ENCODE measurements around the gene COL5A3. TPM values are rescaled to one million over a fixed set of nuclear protein-coding genes. Genes with fewer than 3 reads are reported as not detected.

Gene COL5A3
- polyA plus RNA-seq, 1 of the 3 experiments (the other 2 are of a cell fraction) = under 0.01 TPM

DNA sequence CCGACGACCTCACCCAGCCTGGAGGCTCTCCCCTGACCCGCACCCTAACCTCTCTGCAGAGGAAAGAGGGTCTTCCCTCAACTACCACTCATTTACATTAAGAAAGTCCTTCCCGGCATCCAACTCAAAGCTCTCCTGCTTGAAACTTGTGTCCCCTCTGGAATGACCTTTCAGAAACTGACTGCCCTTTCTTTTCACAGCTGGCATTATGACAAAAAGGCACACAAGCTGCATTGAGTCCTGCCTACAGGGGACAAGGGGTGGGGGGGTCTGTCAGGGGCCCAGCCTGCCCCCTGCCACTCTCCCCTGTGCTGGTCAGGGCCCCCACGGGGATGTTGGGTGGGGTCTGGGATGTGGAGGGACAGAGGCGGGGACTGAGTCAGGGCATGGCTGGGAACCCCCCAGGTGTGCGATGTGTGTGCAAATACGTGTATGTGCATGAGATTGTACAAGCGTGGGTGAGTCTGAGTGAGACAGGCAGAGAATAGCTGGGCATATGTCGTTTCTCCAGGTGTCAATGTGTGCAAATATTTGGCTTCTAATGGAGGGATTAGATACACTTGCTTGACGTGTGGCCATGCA lies 2.0 kb downstream of the COL5A3 start:
- Histone ChIP-seq H2AFZ (ENCODE audit: low read depth) (no peak overlapping the region), H3K27me3 (ENCODE audit: insufficient read depth) (peaks cover 36% of the 10 kb centered on the region), H3K27ac (ENCODE audit: low read depth in 2 of 2, low read length in 1 of 2) (peak overlapping the region in 1 of 2 experiments; percentile 49; a peak in 1 of 4 replicates), H3F3A (replicated peaks; ENCODE audit: insufficient read depth) (peaks cover 6% of the 10 kb centered on the region), H4K20me1 (ENCODE audit: insufficient read depth) (no peaks in the 10 kb centered on the region), H3K4me2 (no peak overlapping the region; the same call in 1 of the 2 replicates), H3K9me3 (no peaks in the 10 kb centered on the region), H3K79me2 (ENCODE audit: insufficient read depth) (no peaks in the 10 kb centered on the region), H3K4me3 (ENCODE audit: low read depth in 2 of 2, low read length in 1 of 2) (no peak overlapping the region), H3K36me3 (replicated peaks in 1 of 2; ENCODE audit: control insufficient read depth in 1 of 2, insufficient read depth in 2 of 2, low read length in 1 of 2) (no peaks in the 10 kb centered on the region), H3K4me1 (ENCODE audit: control insufficient read depth in 1 of 2, insufficient read depth in 2 of 2, low read depth in 1 of 2, low read length in 1 of 2) (no peaks in the 10 kb centered on the region), H3K9me2 (no peaks in the 10 kb centered on the region), H3K9ac (no peak overlapping the region)
- TF ChIP-seq FOXJ3 (CRISPR knock-in tag; IDR thresholded peaks at IDR 0.05) (no peak), GABPA (IDR thresholded peaks at IDR 0.05; ENCODE audit: low read depth) (no peak), EP300 (IDR thresholded peaks at IDR 0.05; ENCODE audit: borderline replicate concordance in 1 of 2, low read depth in 1 of 2, low read length in 1 of 2) (no peak), RAD21 (IDR thresholded peaks at IDR 0.05; ENCODE audit: low read length) (no peak), NRF1 (IDR thresholded peaks at IDR 0.05; ENCODE audit: low read depth, low read length) (no peak), IRF3 (IDR thresholded peaks at IDR 0.05; ENCODE audit: low read depth, low read length) (no peak), TEAD4 (IDR thresholded peaks at IDR 0.05; ENCODE audit: borderline replicate concordance, insufficient read depth) (no peak), MXI1 (IDR thresholded peaks at IDR 0.05; ENCODE audit: low read depth, low read length) (no peak), EZH2phosphoT487 (IDR thresholded peaks at IDR 0.05; ENCODE audit: borderline replicate concordance, low read depth) (no peak)
- no peak for DNase-seq
- 51% methylated on average over 9 of the region's 11 CpGs for WGBS (ENCODE audit: low lambda C conversion rate)
- ChIA-PET POLR2A (no interaction called here), CTCF (interaction anchor here (1.9 to 5.3 kb wide), 3 partner anchors 8 to 77 kb away, joined by 7 to 27 read pairs (median 8); no protein-coding TSS in a partner anchor)

DNA sequence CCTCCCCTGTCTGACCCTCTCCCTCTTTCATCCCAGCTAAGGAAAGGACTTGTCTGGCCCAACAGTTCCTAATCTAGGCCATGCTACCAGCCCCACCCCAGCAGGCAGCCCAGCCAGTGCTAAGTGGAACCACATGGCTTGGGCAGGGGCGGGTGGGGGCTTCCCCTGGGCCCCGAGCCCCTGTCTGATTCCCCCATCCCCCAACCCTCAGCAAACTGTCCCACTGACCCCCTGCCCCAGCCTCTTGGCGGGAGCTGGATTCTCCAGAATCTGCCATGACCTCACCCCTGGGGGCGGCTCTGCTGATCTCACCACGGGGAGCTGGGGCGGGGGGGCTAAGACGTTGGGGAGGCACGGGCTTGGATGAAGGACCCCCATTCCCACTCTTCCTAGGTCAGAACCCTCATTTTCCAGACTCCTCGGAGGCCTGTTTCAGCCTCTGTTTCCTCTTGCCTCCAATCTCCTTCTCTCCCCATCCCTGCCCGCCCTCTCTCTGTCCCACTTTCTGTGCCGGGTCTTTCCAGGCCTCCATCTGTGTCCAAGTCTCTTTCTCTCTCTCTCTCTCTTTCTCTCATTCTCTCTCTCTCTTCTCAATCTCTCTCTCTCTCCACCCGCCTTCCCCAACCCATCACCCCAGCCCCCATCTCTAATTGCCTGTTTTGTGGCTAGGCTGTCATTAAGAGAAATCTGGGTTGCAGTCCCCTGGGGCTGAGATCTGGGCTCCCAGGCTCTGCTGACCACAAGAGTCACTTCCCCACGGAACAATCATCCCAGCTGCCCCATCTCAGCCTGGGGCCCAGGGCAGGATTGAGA lies 2.7 kb downstream of the COL5A3 start:
- no peaks in the 10 kb centered on the region for H3K36me3 ChIP-seq (replicated peaks in 1 of 2; ENCODE audit: control insufficient read depth in 1 of 2, insufficient read depth in 2 of 2, low read length in 1 of 2)
- peak; percentile 52 for DNase-seq
- H3K27ac ChIP-seq (ENCODE audit: low read depth in 2 of 2, low read length in 1 of 2) = peak overlapping the region in 1 of 2 experiments; percentile 49; a peak in 1 of 4 replicates
- TF ChIP-seq JUND (IDR thresholded peaks at IDR 0.05) (no peak), SIN3A (IDR thresholded peaks at IDR 0.05; ENCODE audit: borderline replicate concordance, low read depth, low read length) (no peak), GABPA (IDR thresholded peaks at IDR 0.05; ENCODE audit: low read depth) (no peak), SMC3 (IDR thresholded peaks at IDR 0.05; ENCODE audit: low read depth, low read length) (no peak), FOSL2 (IDR thresholded peaks at IDR 0.05; ENCODE audit: borderline replicate concordance, low read depth) (no peak), YY1 (IDR thresholded peaks at IDR 0.05; ENCODE audit: low read depth) (no peak), GATA2 (CRISPR knock-in tag; IDR thresholded peaks at IDR 0.05) (no peak), TEAD4 (IDR thresholded peaks at IDR 0.05; ENCODE audit: borderline replicate concordance, insufficient read depth) (no peak), MAX (IDR thresholded peaks at IDR 0.05; ENCODE audit: low read depth) (no peak), NFIC (IDR thresholded peaks at IDR 0.05; ENCODE audit: borderline replicate concordance) (no peak), FOXJ3 (CRISPR knock-in tag; IDR thresholded peaks at IDR 0.05) (no peak), RCOR1 (IDR thresholded peaks at IDR 0.05; ENCODE audit: low read length) (no peak), RFX5 (IDR thresholded peaks at IDR 0.05; ENCODE audit: low read length) (no peak)
- TF ChIP-seq, protein P1, sequence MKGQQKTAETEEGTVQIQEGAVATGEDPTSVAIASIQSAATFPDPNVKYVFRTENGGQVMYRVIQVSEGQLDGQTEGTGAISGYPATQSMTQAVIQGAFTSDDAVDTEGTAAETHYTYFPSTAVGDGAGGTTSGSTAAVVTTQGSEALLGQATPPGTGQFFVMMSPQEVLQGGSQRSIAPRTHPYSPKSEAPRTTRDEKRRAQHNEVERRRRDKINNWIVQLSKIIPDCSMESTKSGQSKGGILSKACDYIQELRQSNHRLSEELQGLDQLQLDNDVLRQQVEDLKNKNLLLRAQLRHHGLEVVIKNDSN (IDR thresholded peaks at IDR 0.05; ENCODE audit: borderline replicate concordance, low read depth) = no peak
- TF ChIP-seq, protein P2, sequence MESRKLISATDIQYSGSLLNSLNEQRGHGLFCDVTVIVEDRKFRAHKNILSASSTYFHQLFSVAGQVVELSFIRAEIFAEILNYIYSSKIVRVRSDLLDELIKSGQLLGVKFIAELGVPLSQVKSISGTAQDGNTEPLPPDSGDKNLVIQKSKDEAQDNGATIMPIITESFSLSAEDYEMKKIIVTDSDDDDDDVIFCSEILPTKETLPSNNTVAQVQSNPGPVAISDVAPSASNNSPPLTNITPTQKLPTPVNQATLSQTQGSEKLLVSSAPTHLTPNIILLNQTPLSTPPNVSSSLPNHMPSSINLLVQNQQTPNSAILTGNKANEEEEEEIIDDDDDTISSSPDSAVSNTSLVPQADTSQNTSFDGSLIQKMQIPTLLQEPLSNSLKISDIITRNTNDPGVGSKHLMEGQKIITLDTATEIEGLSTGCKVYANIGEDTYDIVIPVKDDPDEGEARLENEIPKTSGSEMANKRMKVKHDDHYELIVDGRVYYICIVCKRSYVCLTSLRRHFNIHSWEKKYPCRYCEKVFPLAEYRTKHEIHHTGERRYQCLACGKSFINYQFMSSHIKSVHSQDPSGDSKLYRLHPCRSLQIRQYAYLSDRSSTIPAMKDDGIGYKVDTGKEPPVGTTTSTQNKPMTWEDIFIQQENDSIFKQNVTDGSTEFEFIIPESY (IDR thresholded peaks at IDR 0.05; ENCODE audit: borderline replicate concordance, low read depth) = no peak

More for the DNA sequence above, 2.7 kb downstream of the COL5A3 start:
- no peak overlapping the region for H2AFZ ChIP-seq (ENCODE audit: low read depth)
- H3K79me2 ChIP-seq (ENCODE audit: insufficient read depth) = no peaks in the 10 kb centered on the region
- no peaks in the 10 kb centered on the region for H3K9me3 ChIP-seq
- H3K4me1 ChIP-seq (ENCODE audit: control insufficient read depth in 1 of 2, insufficient read depth in 2 of 2, low read depth in 1 of 2, low read length in 1 of 2) = no peaks in the 10 kb centered on the region
- no peak overlapping the region for H3K4me3 ChIP-seq (ENCODE audit: low read depth in 2 of 2, low read length in 1 of 2)
- no peaks in the 10 kb centered on the region for H3K9me2 ChIP-seq
- no peak overlapping the region; the same call in 1 of the 2 replicates for H3K4me2 ChIP-seq
- H3K9ac ChIP-seq = no peak overlapping the region
- peaks cover 6% of the 10 kb centered on the region for H3F3A ChIP-seq (replicated peaks; ENCODE audit: insufficient read depth)
- 35% methylated on average over 10 of the region's 13 CpGs for WGBS (ENCODE audit: low lambda C conversion rate)
- H3K27me3 ChIP-seq (ENCODE audit: insufficient read depth) = peaks cover 30% of the 10 kb centered on the region
- CTCF ChIA-PET = interaction anchor here (0.8 to 5.3 kb wide), 4 partner anchors 8 to 77 kb away, joined by 3 to 27 read pairs (median 8); no protein-coding TSS in a partner anchor
- POLR2A ChIA-PET = no interaction called here
- no peaks in the 10 kb centered on the region for H4K20me1 ChIP-seq (ENCODE audit: insufficient read depth)

Measured in SK-N-SH (cell line).